GM21528 (cell line): ENCODE data around the gene PRKG1.

ENCODE experiments used
- ATAC-seq: cut with Tn5 transposase; IDR thresholded peaks from one replicate; pipeline ENCODE4 v1.9.1; 2021; ENCODE audit warnings: mild to moderate bottlenecking, moderate library complexity; ENCODE audit not compliant: unreplicated experiment, low FRiP score

PRKG1 gene

GRCh38 chr10:51767103-51767763 lies 692.9 kb downstream of the PRKG1 start:
- ATAC-seq: no peak

- no peak for ATAC-seq
Observed at GRCh38 chr10:51768886-51769465, 694.7 kb downstream of the PRKG1 start.

GRCh38 chr10:51770709-51771108 lies 696.4 kb downstream of the PRKG1 start:
- ATAC-seq: no peak

- no peak for ATAC-seq
Observed at GRCh38 chr10:51772387-51772786, 698.1 kb downstream of the PRKG1 start.

GRCh38 chr10:51773681-51774080 lies 699.4 kb downstream of the PRKG1 start:
- ATAC-seq: no peak

GRCh38 chr10:51783941-51784340 lies 709.7 kb downstream of the PRKG1 start:
- ATAC-seq: no peak

GRCh38 chr10:51786016-51786683 lies 711.9 kb downstream of the PRKG1 start:
- ATAC-seq: no peak

GRCh38 chr10:51786684-51787035 lies 712.4 kb downstream of the PRKG1 start:
- ATAC-seq: no peak

GRCh38 chr10:51788273-51788672 lies 714.0 kb downstream of the PRKG1 start:
- no peak for ATAC-seq

- no peak for ATAC-seq
Observed at GRCh38 chr10:51789118-51789517, 714.8 kb downstream of the PRKG1 start.

GRCh38 chr10:51789903-51790302 lies 715.6 kb downstream of the PRKG1 start:
- no peak for ATAC-seq

- no peak for ATAC-seq
Observed at GRCh38 chr10:51792678-51793077, 718.4 kb downstream of the PRKG1 start.

- no peak for ATAC-seq
Observed at GRCh38 chr10:51800121-51800520, 725.8 kb downstream of the PRKG1 start.

GRCh38 chr10:51800725-51801424 lies 726.6 kb downstream of the PRKG1 start:
- ATAC-seq: no peak

- no peak for ATAC-seq
Observed at GRCh38 chr10:51802030-51802429, 727.7 kb downstream of the PRKG1 start.

- ATAC-seq: no peak
Observed at GRCh38 chr10:51804866-51805265, 730.6 kb downstream of the PRKG1 start.

- no peak for ATAC-seq
Observed at GRCh38 chr10:51806079-51806835, 732.0 kb downstream of the PRKG1 start.

- no peak for ATAC-seq
Observed at GRCh38 chr10:51808187-51808586, 733.9 kb downstream of the PRKG1 start.

- no peak for ATAC-seq
Observed at GRCh38 chr10:51815723-51816122, 741.4 kb downstream of the PRKG1 start.

- ATAC-seq: no peak
Observed at GRCh38 chr10:51821045-51821444, 746.8 kb downstream of the PRKG1 start.

GRCh38 chr10:51821745-51822144 lies 747.5 kb downstream of the PRKG1 start:
- ATAC-seq: no peak
